ENCODE measurements around the gene LSM14B.
A peak's percentile ranks its signal among the peaks of the same experiment; 100 is the strongest.
"Not testable (repeated sequence)": the region's sequence is repeated elsewhere in the genome, so short reads cannot be mapped to it uniquely, and the experiment has no call there.

The LSM14B gene

DNA sequence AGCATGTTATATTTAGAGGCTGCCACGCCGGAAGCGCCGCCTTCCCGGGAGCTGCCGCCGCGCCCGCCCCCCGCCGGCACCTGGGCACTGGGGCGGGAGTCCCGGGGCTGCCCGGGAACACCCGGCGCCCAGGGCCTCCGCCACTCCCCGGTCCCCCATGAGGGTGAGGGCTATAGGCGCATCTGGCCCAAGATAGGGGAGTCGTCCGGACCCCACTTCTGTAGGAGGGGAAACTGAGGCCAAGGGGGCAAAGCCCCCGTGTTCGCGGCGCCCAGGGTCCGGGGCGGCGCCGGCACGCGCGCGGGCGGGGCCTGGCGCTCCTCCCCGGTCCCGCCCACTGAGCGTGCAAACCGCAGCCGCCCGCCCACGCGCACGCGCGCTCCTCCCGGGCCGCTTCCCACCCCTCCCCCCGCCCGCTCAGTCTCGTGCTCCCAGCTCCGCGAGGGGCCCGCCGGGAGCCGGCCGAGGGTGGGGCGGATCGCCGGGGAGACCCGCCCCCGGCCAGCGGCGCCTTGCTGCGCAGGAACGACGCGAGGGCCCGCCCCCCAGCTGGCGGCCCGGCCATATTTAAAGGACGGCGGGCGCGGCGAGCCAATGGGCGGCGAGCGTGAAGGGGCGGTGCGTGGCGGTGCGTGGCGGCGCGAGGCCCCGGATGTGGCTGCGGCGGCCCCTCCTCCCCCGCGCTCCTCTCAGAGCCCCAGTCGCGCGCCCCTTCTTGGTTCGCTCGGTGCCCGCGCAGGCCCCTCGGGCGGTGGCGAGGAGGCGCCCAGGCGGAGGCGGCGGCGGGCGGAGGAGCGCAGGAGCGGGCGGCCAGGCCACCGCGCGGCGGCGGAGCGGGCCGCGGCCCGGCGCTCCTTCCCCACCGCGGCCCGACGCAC lies at the start of gene LSM14B:
Gene LSM14B, plus strand, starts transcription at position 700 of the 878 bp plus-strand sequence. CDS start 192 bp downstream, outside the sequence.
- peak; percentile 91 to 95 for DNase-seq

DNA sequence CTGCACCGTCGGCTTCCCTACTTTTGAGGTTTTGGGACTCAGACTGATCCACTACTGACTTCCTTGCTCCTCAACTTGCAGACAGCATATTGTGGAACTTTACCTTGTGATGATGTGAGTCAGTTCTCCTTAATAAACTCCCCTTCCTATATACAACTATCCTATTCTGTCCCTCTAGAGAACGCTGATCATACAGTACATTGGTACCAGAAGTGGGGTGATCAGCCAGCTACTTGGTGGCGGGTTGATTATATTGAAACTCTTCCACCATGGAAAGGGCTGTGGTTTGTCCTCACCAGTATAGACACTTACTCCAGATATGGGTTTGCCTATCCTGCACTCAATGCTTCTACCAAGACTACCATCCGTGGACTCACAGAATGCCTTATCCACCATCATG lies 49.0 kb upstream of the LSM14B start:
- DNase-seq: no peak

DNA sequence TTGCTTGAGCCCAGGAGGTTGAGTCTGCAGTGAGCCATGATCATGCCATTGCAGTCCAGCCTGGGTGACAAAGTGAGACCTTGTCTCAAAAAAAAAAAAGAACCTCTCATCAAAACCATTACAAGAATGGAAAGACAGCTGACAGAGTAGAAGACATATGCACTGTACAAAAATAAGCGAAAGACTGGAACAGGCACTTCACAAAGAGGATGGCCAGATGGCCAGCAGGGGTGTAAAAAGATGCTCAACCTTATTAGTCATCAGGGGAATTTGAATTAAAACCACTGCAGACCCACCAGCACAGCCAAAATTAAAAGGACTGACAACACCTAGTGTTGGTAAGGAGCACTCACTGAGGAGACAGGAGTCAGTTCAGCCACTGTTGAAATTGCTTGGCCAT lies 43.1 kb upstream of the LSM14B start:
- no peak for DNase-seq

DNA sequence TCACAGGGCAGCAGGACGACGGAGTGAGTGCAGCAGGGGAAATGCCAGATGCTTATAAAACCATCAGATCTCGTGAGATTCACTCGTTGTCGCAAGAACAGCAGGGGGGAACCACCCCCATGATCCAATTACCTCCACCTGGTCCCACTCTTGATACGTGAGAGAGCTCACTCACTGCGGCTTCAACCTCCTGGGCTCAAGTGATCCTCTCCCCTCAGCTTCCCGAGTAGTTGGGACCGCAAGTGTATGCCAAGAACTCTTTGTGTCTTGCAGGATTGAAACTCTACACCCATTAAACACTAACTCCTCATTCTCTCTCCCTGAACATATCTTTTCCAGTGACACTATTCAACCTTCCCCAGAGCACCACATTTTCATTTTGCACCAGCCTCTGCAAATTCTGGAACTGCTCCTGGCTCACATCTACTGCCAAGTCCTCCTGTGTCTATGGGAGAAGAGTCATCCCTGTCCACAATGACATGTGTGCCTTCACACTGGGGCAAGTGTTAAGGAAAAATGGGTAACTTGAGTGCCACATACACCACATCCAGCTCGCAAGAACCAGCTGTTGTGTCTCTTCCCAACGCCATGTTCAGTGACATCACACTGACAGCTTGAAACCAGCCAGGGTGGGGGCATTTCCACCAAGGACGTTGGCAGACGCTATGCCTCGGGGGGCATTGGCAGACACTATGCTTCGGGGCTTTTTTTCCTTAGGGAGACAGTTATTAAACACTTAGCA lies 41.9 kb upstream of the LSM14B start:
- no peak for DNase-seq

DNA sequence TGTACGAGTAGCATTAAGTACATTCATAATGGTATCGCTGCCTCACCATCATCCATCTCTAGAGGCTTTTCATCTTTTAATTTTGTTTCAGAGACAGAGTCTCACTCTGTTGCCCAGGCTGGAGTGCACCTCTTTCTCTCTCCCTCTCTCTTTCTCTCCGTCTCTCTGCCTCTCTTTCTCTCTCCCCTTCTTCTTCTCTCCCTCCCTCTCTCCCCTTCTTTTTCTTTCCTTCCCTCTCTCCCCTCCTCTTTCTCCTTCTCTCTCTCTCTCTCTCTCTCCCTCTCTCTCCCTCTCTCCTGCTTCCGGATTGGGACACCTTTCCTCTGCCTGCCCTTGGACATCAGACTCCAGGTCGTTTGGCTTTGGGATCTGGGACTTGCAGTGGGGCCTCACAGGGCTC lies 39.0 kb upstream of the LSM14B start:
- no peak for DNase-seq

DNA sequence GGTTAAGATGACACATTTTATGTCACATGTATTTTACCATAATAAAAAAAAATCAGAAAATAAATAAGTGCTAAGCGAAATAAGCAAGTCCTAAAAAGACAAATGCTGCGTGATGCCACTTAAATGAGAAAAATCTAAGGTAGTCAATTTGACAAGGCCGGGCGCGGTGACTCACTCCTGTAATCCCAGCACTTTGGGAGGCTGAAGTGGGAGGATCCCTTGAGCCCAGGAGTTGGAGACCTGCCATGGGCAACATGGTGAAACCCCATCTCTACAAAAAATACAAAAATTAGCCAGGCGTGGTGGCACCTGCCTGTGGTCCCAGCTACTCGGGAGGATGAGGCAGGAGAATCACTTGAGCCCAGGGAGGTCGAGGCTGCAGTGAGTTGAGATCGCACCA lies 38.1 kb upstream of the LSM14B start:
- not testable (repeated sequence) for DNase-seq

DNA sequence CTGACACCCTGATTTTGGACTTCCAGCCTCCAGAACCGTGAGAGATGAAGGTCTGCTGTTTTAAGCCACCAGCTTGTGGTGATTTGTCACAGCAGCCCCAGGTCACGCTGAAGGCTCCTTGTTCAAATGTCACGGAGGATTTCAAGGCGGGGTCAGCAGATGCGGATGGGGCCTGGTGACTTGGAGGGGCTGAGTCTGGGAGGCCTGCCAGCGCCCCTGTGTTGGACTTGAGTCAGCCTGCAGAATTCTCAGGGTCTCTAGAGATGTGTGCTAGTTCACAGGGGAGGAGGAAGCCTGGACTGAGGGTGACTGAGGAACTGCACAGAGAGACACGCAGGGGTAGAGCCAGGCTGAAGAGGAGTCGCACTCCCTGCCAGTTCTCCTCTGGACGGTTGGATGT lies 37.1 kb upstream of the LSM14B start:
- DNase-seq: no peak

DNA sequence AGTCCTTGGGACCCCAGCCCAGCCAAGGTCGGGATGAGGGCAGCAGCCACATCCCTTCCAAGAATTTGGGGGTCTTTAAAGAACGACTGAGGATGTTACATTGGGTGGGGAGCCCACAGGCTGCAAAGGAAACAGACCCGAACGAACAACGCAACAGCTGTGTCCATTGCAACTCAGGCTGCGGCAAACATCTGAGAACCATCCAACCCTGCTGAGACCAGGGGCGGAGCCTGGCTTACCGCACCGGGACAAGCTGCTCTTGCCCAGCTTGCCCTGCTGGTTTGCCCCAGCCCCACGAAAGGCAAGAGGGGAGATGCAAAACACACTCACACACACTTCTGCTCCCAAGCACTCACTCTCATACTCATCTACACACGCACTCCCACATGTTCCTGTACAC lies 35.0 kb upstream of the LSM14B start:
- no peak for DNase-seq

DNA sequence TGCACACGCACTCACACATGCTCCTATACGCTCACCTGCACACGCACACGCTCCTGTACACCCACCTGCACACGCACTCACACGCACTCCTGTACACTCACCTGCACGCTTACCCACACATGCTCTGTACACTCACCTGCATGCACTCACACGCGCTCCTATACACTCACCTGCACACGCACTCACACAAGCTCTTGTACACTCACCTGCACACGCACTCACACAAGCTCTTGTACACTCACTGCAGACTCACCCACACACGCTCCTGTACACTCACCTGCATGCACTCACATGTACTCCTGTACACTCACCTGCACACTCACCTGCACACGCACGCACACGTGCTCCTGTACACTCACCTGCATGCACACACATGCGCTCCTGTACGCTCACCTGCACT lies 34.6 kb upstream of the LSM14B start:
- no peak for DNase-seq

DNA sequence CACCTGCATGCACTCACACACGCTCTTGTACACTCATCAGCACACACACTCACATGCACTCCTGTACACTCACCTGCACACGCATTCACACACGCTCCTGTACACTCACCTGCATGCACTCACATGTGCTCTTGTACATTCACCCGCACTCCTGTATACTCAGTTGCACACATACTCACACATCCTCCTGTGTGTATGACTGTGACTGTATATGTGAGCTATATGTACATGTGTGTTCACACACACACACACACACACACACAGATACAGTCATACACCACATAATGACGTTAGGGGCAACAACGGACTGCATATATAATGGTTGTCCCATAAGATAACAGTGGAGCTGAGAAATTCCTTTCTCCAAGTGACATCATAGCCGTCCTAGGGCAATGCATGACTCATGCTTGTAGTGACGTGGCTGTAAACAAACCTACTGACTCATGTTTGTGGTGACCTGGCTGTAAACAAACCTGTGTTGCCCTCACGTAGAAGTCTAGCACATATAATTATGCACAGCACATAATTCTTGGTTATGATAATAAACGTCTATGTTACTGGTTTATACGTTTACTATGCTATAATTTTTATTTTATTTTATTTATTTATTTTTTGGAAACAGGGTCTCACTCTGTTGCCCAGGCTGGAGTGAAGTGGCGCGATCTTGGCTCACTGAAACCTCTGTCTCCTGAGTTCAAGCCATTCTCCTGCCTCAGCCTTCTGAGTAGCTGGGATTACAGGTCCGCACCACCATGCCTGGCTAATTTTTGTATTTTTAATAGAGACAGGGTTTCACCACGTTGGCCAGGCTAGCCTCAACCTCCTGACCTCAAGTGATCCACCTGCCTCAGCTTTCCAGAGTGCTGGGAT lies 33.8 kb upstream of the LSM14B start:
- peak; percentile 92 to 96 for DNase-seq

DNA sequence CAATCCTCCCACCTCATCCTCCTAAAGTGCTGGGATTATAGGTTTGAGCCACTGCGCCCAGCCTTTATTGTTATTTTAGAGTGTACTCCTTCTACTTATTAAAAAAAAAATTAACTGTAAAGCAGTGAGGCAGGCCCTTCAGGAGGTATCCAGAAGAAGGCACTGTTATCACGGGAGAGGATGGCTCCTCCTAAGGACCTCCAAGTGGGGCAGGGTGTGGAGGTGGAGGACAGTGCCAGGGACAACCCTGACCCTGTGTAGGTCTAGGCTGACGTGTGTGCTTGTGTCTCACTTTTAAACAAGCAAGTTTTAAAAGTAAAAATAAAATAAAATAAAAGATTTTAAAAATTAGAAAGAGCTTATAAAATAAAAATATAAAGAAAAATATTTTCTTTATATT lies 32.9 kb upstream of the LSM14B start:
- DNase-seq: no peak

DNA sequence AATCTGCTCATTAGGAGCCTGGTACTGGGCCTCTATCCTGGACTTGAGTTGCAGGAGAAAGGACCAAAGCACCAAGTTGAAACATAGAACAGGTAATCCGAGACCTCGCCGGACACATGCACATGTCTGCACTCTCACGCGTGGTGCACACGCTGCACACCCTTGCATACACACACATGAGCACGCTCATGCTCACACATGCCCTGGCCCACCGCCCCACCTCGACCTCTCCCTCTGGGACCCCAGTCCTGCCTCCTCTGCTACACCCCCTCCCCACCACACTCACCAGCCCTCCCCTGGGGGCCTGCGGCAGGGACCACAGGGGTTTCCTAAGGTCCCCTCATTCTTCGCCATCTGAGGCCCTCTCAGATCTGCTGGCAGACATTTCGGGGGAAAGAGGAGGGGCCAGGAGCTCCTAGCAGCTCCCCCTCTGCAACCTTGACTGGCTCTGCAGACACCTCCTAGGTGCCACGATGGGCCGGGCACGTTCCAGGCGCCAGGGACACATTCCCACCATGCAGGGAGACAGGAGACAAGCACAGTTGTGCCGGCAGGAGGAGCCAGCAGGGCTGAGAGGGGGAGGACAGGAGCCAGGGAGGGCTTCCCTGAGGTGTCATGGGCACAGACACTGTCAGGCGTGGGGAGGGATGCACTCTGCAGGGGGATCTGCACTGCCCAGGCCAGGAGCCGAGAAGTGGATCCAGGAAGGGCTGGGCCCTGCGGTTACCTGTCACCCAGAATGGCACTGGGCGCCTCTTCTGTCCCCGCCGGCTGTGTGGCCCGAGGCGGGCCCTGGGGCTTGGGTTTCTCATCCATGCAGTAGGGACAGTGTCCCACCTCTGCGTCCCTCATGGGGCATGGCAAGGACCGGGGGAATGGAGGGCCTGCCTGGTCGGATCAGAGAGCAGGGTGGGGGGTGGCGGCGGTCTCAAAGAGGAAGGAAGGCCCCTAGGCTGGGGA lies 25.6 kb upstream of the LSM14B start:
- DNase-seq: no peak

DNA sequence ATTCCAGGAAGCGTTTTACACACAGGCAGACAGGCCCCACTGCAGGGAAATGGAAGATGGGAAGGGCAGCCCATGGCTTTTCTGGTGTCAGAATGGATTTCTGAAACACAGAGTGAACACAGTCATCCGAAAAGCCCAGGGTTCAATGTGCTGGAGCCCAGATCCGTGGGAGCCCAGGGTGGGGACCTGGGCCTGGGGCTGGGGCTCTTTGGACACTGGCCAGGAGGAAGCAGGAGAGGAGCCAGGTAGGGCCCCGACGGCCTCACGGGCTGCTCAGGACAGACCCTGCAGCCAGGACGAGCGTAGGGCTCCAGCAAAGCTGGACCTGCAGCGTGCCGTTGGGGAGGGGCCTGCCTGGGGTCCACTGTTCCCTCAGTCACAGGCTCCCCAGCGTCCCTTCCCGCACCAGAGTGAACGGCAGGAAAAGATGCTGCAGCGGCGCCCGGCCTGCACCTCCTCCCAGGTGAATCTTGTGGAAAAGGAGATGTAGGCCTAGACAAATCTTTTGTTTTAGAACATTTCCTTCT lies 24.3 kb upstream of the LSM14B start:
- DNase-seq: no peak

DNA sequence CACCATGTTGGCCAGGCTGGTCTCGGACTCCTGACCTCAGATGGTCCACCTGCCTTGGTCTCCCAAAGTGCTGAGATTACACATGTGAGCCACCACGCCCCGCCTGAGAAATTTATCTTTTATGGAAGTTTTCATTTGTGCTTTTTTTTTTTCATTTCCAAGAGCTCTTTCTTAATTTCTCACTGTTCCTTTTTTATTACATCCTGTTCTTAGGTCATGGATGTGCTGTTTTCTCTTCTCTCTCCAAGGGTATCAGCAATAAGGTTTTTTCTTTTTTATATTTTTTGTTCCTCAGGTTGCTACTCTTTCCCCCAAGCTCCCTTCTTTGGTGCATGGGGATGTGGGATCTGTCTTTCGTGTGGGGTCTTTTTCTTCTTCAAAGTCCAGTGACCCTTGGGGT lies 21.2 kb upstream of the LSM14B start:
- no peak for DNase-seq

DNA sequence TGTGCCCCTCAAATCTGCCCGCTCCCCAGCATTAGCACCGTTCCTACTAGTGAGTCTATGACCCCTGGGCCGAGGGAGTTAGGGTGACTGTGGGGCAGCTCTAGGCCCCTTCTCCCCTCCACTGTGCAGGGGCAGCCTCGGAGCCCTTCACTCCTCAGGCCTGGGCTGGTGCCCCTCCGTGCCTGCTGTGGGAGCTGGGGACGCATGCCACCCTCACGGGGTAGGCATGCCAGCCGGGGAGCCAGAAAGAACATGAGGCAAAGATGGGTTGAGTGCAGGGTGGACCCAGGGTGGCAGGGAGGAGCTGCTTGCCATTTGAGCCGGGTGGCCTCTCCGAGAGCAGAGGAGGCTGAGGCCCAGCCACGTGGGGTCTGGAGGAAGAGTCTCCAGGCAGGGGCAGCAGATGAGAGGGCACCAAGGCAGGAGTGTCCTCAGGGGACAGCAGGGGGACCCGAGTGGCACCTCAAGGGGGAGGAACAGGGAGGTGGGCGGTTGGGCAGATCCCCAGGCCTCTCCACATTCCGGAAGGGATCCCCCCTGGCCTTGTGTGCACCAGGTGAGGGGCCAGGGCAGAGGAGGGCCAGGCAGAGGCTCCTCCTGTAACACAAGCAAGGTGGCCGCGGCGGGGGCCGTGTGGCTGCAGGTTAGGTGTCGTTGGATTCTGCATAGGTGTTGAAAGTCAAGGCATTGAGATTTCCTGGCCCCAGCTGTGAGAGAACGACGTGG lies 18.6 kb upstream of the LSM14B start:
- DNase-seq: no peak

DNA sequence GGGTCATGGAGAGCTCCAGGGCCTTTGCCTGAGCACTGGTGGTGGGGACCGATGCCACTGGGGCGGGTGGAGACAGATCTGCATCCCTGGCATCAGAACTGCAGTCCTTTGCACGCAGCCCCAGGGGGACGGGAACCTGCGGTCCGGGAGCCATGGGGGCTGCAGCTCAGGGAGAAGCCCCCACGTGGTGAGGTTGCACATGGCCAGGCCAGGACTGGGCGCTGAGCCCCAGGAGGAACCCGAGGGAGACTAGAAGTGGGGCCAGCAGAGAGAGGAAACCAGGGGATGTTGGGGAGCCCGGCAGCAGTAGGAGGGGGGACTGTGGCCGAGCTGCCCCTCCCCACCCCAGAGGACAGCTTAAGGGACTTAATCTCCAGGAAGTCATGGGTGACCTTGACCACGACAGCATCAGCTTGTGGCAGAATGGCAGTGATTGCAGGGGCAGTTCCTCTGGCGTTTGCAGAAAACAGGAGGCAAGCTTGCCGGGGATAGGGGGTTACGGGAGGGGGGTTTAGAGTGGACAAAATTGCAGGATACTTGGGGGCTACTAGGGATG lies 18.0 kb upstream of the LSM14B start:
- DNase-seq: no peak

DNA sequence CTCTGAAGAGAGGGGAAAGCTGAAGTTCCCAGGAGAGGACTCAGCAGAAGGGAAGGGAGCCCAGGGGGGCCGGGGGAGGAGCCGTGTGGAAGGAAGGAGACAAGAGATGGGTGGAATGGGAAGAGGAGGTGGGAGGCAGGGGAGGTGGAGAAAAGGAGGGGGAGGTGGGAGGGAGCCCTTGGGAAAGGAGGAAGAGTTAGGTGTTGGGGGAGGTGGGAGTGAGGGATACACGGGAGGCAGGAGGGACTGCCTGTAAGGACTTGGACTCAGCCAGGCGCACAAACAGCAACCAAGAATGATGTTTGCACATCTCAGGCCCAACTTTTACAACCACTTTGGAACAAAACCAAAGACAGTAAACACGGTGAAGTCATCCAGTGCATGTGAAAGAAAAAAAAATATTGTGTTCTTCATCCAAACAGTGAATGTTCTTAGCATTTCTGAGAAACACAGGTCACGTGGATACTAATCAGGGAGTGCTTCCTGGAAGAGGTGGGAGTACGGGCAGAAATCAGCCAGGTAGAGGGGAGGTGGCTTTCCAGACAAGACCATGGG lies 17.4 kb upstream of the LSM14B start:
- DNase-seq: no peak

DNA sequence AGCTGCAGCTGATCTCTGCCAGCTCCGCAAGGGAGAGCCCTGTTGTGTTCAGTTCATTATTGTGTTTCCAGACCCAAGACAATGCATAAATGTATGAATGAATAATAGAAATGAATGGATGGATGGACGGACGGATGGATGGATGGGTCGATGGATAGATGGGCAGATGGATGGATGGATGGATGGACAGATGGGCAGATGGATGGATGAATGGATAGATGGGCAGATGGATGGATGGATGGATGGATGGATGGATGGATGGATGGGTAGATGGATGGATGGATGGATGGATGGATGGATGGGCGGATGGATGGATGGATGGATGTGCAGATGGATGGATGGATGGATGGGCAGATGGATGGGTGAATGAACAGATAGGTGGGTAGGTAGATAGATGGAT lies 16.7 kb upstream of the LSM14B start:
- no peak for DNase-seq

DNA sequence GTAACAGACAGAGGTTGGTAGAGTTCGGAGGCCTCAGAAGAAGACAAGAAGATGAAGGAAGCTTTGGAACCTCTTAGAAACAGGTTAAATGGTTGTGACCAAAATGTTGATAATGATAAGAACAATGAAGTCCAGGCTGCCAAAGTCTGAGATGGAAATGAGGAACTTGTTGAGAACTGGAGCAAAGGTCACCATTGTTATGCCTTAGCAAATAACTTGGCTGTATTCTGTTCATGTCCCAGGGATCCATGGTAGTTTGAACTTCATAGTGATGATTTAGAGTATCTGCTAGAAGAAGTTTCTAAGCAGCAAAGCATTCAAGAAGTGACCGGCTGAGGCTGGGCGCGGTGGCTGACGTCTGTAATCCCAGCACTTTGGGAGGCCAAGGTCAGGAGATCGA lies 11.1 kb upstream of the LSM14B start:
- DNase-seq: no peak

DNA sequence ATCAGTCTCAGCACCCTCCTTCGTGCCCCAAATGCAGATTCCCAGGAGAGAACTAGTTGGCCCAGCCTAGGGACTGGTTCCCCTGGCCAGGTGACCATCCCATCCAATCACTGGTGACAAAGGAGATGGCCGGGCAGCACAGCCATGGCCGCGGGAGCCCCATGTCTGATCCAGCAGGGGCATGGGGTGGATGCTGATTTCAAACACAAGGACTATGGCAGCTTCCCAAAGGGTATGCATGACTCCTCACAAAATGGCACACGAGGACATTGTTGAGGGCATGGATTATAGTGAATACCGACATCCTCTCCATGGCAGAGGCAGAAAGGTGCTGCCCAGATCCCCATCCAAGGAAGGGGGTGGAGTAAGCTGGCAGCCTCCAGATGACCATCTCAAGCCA lies 9.9 kb upstream of the LSM14B start:
- no peak for DNase-seq

All from SW 1271 (cell line).